ENCODE measurements around the gene CCNQ. TPM values are rescaled to one million over a fixed set of nuclear protein-coding genes. Genes with fewer than 3 reads are reported as not detected.

The CCNQ gene
- total RNA-seq (10 to 100 TPM; 17.1 to 18.7 TPM), polyA plus RNA-seq (ENCODE audit: insufficient read length in 6 of 6) (10 to 100 TPM; 10.8 to 15.5 (median 12.5) TPM)
- long read RNA-seq, donor 1, transcript CCNQ-204 (5 exons, 1,306 nt), result major isoform, 5 of 8 reads
- long read RNA-seq, donor 1, partial matches to known transcripts, result 0 of 8 reads
- long read RNA-seq, donor 1, other reads (novel, unspliced or antisense), result 0 of 8 reads
- long read RNA-seq, donor 2, transcript CCNQ-204 (5 exons, 1,306 nt), result major isoform, 6 of 11 reads
- long read RNA-seq, donor 2, partial matches to known transcripts, result 0 of 11 reads
- long read RNA-seq, donor 2, other reads (novel, unspliced or antisense), result 0 of 11 reads
- long read RNA-seq, donor 3, partial matches to known transcripts, result 0 of 6 reads
- long read RNA-seq, donor 3, other reads (novel, unspliced or antisense), result 0 of 6 reads
- long read RNA-seq, donor 4, partial matches to known transcripts, result 0 of 2 reads
- long read RNA-seq, donor 4, other reads (novel, unspliced or antisense), result 1 of 2 reads
- long read RNA-seq, donor 5, partial matches to known transcripts, result 0 of 3 reads
- long read RNA-seq, donor 5, other reads (novel, unspliced or antisense), result 0 of 3 reads
- long read RNA-seq, donor 6, transcript CCNQ-202 (5 exons, 1,164 nt), result major isoform, 9 of 14 reads
- long read RNA-seq, donor 6, partial matches to known transcripts, result 0 of 14 reads
- long read RNA-seq, donor 6, other reads (novel, unspliced or antisense), result 0 of 14 reads
- long read RNA-seq, donor 7, partial matches to known transcripts, result 0 of 8 reads
- long read RNA-seq, donor 7, other reads (novel, unspliced or antisense), result 0 of 8 reads
- long read RNA-seq, donor 8, partial matches to known transcripts, result 0 of 4 reads
- long read RNA-seq, donor 8, other reads (novel, unspliced or antisense), result 0 of 4 reads
- long read RNA-seq, donor 9, result 0 reads
- long read RNA-seq, donor 10, transcript CCNQ-204 (5 exons, 1,306 nt), result major isoform, 14 of 38 reads
- long read RNA-seq, donor 10, transcript CCNQ-208 (5 exons, 1,220 nt), result minor isoform, 7 of 38 reads
- long read RNA-seq, donor 10, transcript CCNQ-202 (5 exons, 1,164 nt), result minor isoform, 11 of 38 reads
- long read RNA-seq, donor 10, partial matches to known transcripts, result 1 of 38 reads
- long read RNA-seq, donor 10, other reads (novel, unspliced or antisense), result 1 of 38 reads
- long read RNA-seq, donor 11, transcript CCNQ-208 (5 exons, 1,220 nt), result major isoform, 5 of 11 reads
- long read RNA-seq, donor 11, partial matches to known transcripts, result 0 of 11 reads
- long read RNA-seq, donor 11, other reads (novel, unspliced or antisense), result 0 of 11 reads
- long read RNA-seq, donor 12, partial matches to known transcripts, result 0 of 4 reads
- long read RNA-seq, donor 12, other reads (novel, unspliced or antisense), result 0 of 4 reads

- Histone ChIP-seq H3K9me3 (no peaks in the 10 kb centered on the region), H3K4me1 (peaks cover 0 to 24% of the 10 kb centered on the region in 2 donors), H3K27ac (peak within 1 kb of the TSS; percentile 7 to 78), H3K4me3 (peak within 1 kb of the TSS; percentile 56 to 69), H3K27me3 (no peaks in the 10 kb centered on the region), H3K36me3 (peaks cover 0 to 22% of the 10 kb centered on the region in 2 donors)
- peak; percentile 53 for ATAC-seq
- DNase-seq, result peak in 1 of 4 donors; percentile 9
- no peak for TF ChIP-seq CTCF (IDR thresholded peaks at IDR 0.05)
- intact Hi-C loops (cut with DNase I), result no loop called here
Observed at GRCh38 chrX:153598541-153599191, at the start of gene CCNQ. Gene CCNQ (minus strand): TSS chrX:153599139. CDS start chrX:153599073, 66 bp downstream.

GRCh38 chrX:153647461-153648357 lies 48.8 kb upstream of the CCNQ start:
- H3K4me1 ChIP-seq, result peaks cover 0 to 5% of the 10 kb centered on the region in 2 donors
- intact Hi-C loops (cut with DNase I), result no loop called here
- TF ChIP-seq CTCF (IDR thresholded peaks at IDR 0.05), result no peak
- H3K9me3 ChIP-seq, result no peaks in the 10 kb centered on the region
- H3K36me3 ChIP-seq, result no peaks in the 10 kb centered on the region
- H3K27ac ChIP-seq, result no peak overlapping the region
- no peak for ATAC-seq
- peaks cover 49 to 74% of the 10 kb centered on the region in 2 donors for H3K27me3 ChIP-seq
- H3K4me3 ChIP-seq, result no peak overlapping the region
- DNase-seq, result peak in 2 of 4 donors; percentile 27 to 31

- Histone ChIP-seq H3K4me3 (no peak within 1 kb of the TSS), H3K4me1 (peaks cover 0 to 5% of the 10 kb centered on the region in 2 donors), H3K27me3 (peaks cover 58 to 83% of the 10 kb centered on the region in 2 donors), H3K36me3 (no peaks in the 10 kb centered on the region), H3K27ac (no peak within 1 kb of the TSS), H3K9me3 (no peaks in the 10 kb centered on the region)
- ATAC-seq (peak; percentile 55), DNase-seq (peak in 2 of 4 donors; percentile 31 to 55)
- no peak for TF ChIP-seq CTCF (IDR thresholded peaks at IDR 0.05)
- intact Hi-C loops (cut with DNase I), result no loop called here
Observed at GRCh38 chrX:153646620-153647373, 47.9 kb upstream of the CCNQ start, which contains the start of gene DUSP9. Gene DUSP9 (plus strand): TSS chrX:153647203. CDS start chrX:153647954, 751 bp downstream.
